DMS153 treated with DMSO at 0.1 percent for 48 hours (cell line): ENCODE data around the gene SLC6A12.
"Not testable (repeated sequence)": the region's sequence is repeated elsewhere in the genome, so short reads cannot be mapped to it uniquely, and the experiment has no call there.

Source experiments
- DNase-seq: peaks from one replicate; lab custom pipeline; 2025; ENCODE audit not compliant: unreplicated experiment; lab: John Stamatoyannopoulos, UW

Gene SLC6A12

DNA sequence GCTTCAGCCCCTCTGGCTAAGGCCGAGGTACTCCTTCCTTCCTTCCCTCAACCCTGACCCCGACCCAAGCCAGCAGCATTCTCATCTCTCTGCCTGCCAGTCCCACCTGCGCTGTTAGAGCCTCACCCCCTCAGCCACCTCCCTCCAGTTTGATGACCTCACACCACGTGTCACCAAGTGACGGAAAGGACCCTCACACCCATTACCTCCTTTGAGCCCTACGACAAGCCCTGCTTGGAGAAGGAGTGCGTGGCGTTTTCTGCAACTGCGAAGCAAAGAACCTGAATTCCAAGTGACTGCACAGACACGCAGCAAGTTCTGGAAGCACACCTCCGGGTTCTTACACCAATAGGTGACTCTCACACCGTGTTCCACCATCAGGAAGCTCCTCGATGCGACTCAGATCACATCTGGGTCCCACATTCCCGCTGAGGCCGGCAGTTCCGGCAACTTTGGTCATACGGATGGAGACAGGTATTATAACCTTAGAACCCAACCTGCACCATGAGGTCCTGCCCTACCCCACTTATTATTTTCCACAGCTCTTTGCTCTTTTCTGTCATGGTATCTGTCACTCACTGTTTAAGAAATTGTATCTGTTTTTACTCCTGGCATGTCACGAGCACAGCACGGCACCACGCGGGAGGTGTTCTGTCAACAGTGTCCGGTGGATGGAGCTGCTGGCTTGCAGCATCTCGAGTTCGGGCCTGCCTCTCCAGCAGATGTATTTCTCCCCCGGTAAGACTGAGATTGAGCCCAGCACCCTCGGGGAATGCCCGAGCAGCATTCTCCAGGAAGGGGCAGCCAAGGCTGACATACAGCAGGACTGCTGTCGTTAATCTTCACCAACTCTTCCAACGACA, 5.0 kb upstream of the SLC6A12 start:
- no peak for DNase-seq

- DNase-seq: no peak
These were observed 4.3 kb upstream of the SLC6A12 start for GRCh38 chr12:218221-218620.

DNA sequence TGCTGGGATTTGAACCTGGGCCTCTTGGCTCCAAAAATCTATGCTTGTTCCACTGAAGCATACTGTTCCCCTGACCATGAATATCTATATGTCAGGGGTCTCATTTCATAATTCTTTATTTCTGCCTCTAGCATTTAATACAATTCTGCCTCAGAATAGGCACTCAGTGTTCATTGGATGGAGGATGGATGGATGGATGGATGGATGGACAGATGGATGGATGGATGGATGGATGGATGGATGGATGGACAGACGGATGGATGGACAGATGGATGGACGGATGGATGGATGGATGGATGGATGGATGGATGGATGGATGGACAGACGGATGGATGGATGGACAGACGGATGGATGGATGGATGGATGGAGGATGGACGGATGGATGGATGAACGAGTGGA, 3.1 kb upstream of the SLC6A12 start:
- DNase-seq: not testable (repeated sequence)

DNA sequence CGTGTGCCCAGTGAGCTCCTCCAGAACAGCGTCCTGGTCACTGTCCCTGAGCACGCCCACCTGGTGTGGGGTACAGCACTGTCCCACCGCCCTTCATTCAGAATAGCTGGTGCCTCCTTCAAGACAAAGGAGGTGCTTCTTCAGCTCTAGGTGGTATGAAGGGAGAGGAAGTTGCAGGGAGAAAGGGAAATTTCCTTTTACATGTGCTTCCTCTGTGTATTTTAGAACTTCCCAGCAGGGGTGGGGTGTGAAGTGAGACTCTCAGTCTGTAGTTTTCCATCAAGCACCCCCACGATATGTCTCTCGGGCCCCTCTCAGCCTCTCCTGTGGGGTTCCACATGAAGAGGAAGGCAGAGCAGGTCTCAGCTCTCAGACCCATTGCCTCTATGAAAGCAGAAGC, 1.2 kb upstream of the SLC6A12 start:
- DNase-seq: no peak

DNA sequence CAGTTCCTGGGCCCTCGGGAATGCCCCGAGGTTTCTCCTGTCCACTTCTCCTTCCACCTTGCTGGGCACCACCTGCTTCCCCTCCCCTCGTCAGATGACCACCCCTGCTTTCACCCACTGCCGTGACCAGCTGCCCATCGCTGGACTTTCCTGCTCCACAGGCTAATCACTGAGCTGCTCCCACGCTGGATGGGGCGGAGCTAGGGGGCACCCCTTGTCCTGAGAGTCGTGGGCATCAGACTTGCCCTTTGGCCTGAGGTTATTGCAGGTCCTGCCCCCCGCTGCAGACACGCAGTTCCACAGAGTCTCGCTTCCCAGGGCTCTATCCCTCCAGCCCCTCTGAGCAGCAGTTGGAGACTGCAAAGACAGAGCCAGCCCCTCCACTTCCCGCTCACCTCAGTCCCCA, 427 bp downstream of the SLC6A12 start:
- no peak for DNase-seq

GRCh38 chr12:212715-213526, 1.0 kb downstream of the SLC6A12 start:
- no peak for DNase-seq

- DNase-seq: no peak
These were observed 1.6 kb downstream of the SLC6A12 start for GRCh38 chr12:212415-212714.

DNA sequence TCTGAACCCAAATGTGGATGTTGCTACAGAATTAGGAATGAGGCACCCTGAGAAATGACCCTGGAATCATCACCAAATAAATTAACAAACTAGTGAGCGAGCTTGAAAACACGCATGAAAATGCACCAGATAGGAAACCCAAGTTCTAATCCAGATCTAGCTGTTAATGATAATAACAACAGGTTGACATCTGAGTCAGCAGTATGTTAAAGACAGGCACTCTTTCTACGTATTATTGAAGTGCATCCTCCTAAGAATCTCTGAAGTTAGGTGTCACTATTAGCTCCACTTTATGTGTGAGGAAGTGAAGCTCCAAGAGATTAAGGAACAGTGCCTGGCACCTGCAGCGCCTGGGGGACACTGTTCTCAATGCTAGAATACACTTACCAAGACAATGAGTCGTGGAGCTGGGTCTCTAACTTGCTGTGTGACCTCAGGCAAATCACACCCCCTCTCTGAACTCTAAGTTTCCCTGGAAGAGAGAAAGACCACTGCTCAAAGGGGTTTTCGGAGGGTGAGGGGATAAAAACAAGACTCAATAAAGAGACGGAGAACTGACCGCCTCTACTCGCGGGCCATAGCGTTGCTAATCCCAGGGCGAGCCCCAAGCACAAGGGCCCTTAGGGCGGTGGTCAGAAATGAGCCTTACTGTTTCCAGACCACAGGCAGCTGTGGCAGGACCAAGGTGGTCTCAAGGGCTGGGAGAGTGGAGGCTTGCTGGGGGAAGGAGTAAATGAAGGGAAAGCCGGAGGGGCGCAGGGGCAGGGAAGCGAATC, 2.1 kb downstream of the SLC6A12 start:
- DNase-seq: no peak

- no peak for DNase-seq
These were observed 2.9 kb downstream of the SLC6A12 start for GRCh38 chr12:211142-211465.

DNA sequence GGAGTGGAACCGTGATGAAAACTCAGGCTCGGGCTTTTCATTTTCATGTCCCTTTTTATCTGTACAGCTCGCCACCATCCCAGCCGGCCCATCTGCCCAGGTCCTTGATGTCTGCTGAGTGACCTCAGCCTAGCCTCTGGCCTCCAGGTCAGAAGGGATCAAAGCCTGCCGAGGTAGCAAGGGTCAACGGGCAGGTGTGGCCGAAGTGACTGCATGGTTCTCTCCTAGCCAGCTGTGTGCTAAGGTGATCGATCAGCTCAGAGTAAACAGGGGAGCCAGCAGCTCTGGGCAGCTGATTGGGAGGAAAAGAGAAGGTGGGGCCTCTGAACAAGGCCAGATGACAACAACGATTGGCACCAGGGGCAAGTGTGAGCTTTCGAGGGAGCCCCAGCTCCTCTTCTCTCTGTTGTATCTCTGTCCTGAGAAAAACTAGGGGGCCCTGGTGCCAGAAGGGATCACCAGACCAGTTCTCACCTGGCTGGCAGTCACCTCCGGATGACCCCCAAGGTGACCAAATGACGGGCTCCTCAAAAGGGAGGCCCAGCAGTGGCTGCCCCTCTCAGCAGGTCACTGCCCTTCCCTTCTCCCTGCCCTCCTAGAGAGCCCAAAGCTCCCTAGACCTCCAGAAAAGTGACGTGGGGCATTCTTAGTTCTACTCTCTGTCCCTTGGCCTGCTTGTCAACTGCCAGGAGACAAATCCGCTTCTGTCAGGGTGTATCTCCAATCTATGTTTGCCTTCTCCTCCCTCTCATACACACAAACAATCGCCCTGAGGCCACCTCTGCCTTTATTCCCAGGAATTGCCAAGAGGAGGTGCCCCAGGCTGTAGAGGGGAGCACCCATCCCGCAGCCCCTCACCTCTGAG, 3.4 kb downstream of the SLC6A12 start:
- DNase-seq: no peak

GRCh38 chr12:209851-210250, 4.1 kb downstream of the SLC6A12 start:
- no peak for DNase-seq

- no peak for DNase-seq
These were observed 4.7 kb downstream of the SLC6A12 start for GRCh38 chr12:209246-209645.

DNA sequence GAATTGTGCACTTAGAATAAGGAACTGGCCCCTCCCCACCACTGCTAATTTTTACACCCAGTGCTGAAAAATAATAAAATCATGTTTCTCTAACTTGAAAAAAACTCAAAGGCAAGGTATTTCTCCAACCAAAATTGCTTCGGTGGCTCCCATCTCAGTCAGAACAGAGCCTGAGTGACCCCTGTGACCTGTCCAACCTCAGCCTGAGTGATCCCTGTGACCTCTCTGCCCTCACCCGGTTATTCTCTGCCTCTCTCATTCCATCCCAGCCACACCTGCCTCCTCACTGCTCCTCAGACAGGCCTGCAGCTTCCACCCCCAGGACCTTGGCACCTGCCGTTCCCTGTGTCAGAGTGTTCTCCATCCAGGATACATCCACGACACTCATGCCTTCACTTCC, 5.1 kb downstream of the SLC6A12 start:
- no peak for DNase-seq

GRCh38 chr12:207804-208203, 6.2 kb downstream of the SLC6A12 start:
- DNase-seq: no peak

- DNase-seq: no peak
These were observed 7.1 kb downstream of the SLC6A12 start for GRCh38 chr12:206746-207440.

- DNase-seq: no peak
These were observed 8.9 kb downstream of the SLC6A12 start for GRCh38 chr12:205026-205425.

GRCh38 chr12:204261-204678, 9.7 kb downstream of the SLC6A12 start:
- no peak for DNase-seq

- no peak for DNase-seq
These were observed 10.3 kb downstream of the SLC6A12 start for GRCh38 chr12:203462-204260.

- no peak for DNase-seq
These were observed 10.9 kb downstream of the SLC6A12 start for GRCh38 chr12:203074-203461.
